ENCODE data around the gene SDCBP2. TPM values are rescaled to one million over a fixed set of nuclear protein-coding genes. Genes with fewer than 3 reads are reported as not detected.

The SDCBP2 gene
- total RNA-seq, 2 donors from 2014 or later, result 0.89 to 1.5 TPM

- Mint-ChIP-seq H3K36me3 (no peaks in the 10 kb centered on the region), H3K27me3 (no peaks in the 10 kb centered on the region), H3K27ac (no peak overlapping the region), H3K9me3 (no peaks in the 10 kb centered on the region), H3K4me3 (no peak overlapping the region), H3K4me1 (ENCODE audit: low read depth in 2 of 2) (peaks cover 0 to 6% of the 10 kb centered on the region in 2 donors)
- ATAC-seq (no peak), DNase-seq (ENCODE audit: low spot score) (no peak)
Observed at GRCh38 chr20:1283522-1284510, 45.1 kb downstream of the SDCBP2 start.

- H3K27me3 Mint-ChIP-seq, result no peaks in the 10 kb centered on the region
- peaks cover 0 to 6% of the 10 kb centered on the region in 2 donors for H3K4me1 Mint-ChIP-seq (ENCODE audit: low read depth in 2 of 2)
Observed at GRCh38 chr20:1282966-1283365, 46.0 kb downstream of the SDCBP2 start.

GRCh38 chr20:1281279-1282057 lies 47.5 kb downstream of the SDCBP2 start:
- Mint-ChIP-seq H3K36me3 (no peaks in the 10 kb centered on the region), H3K9me3 (no peaks in the 10 kb centered on the region), H3K4me3 (no peak overlapping the region), H3K27ac (no peak overlapping the region), H3K27me3 (no peaks in the 10 kb centered on the region), H3K4me1 (ENCODE audit: low read depth in 2 of 2) (no peaks in the 10 kb centered on the region)
- DNase-seq (ENCODE audit: low spot score), result no peak
- ATAC-seq, result no peak

More at GRCh38 chr20:1282966-1283365, 46.0 kb downstream of the SDCBP2 start:
- ATAC-seq (no peak), DNase-seq (ENCODE audit: low spot score) (no peak)
- H3K4me3 Mint-ChIP-seq, result no peak overlapping the region
- no peak overlapping the region for H3K27ac Mint-ChIP-seq
- no peaks in the 10 kb centered on the region for H3K36me3 Mint-ChIP-seq
- H3K9me3 Mint-ChIP-seq, result no peaks in the 10 kb centered on the region

GRCh38 chr20:1280195-1281102 lies 48.5 kb downstream of the SDCBP2 start:
- Mint-ChIP-seq H3K27ac (no peak overlapping the region), H3K36me3 (no peaks in the 10 kb centered on the region), H3K4me1 (ENCODE audit: low read depth in 2 of 2) (no peaks in the 10 kb centered on the region), H3K27me3 (no peaks in the 10 kb centered on the region), H3K9me3 (no peaks in the 10 kb centered on the region), H3K4me3 (no peak overlapping the region)
- DNase-seq (ENCODE audit: low spot score) (no peak), ATAC-seq (no peak)

- Mint-ChIP-seq H3K27me3 (no peaks in the 10 kb centered on the region), H3K4me3 (no peak overlapping the region), H3K27ac (no peak overlapping the region), H3K4me1 (ENCODE audit: low read depth in 2 of 2) (no peaks in the 10 kb centered on the region), H3K9me3 (no peaks in the 10 kb centered on the region), H3K36me3 (no peaks in the 10 kb centered on the region)
- DNase-seq (ENCODE audit: low spot score) (no peak), ATAC-seq (no peak)
Observed at GRCh38 chr20:1278993-1279392, 49.9 kb downstream of the SDCBP2 start.

GRCh38 chr20:1277529-1278322 lies 51.2 kb downstream of the SDCBP2 start:
- DNase-seq (ENCODE audit: low spot score) (no peak), ATAC-seq (no peak)
- Mint-ChIP-seq H3K9me3 (no peaks in the 10 kb centered on the region), H3K36me3 (no peaks in the 10 kb centered on the region), H3K4me1 (ENCODE audit: low read depth in 2 of 2) (no peaks in the 10 kb centered on the region), H3K27ac (no peak overlapping the region), H3K4me3 (no peak overlapping the region), H3K27me3 (no peaks in the 10 kb centered on the region)

- Mint-ChIP-seq H3K27ac (no peak overlapping the region), H3K9me3 (no peaks in the 10 kb centered on the region), H3K27me3 (no peaks in the 10 kb centered on the region), H3K4me3 (no peak overlapping the region), H3K4me1 (ENCODE audit: low read depth in 2 of 2) (no peaks in the 10 kb centered on the region), H3K36me3 (no peaks in the 10 kb centered on the region)
- ATAC-seq (peak; percentile 25 to 26), DNase-seq (ENCODE audit: low spot score) (no peak)
Observed at GRCh38 chr20:1275919-1276318, 53.0 kb downstream of the SDCBP2 start.

GRCh38 chr20:1274485-1275311 lies 54.2 kb downstream of the SDCBP2 start:
- H3K27ac Mint-ChIP-seq, result no peak overlapping the region
- no peaks in the 10 kb centered on the region for H3K36me3 Mint-ChIP-seq
- DNase-seq (ENCODE audit: low spot score), result no peak

GRCh38 chr20:1273366-1273765 lies 55.6 kb downstream of the SDCBP2 start:
- no peak for DNase-seq (ENCODE audit: low spot score)
- Mint-ChIP-seq H3K27me3 (no peaks in the 10 kb centered on the region), H3K4me1 (ENCODE audit: low read depth in 2 of 2) (peaks cover 0 to 1% of the 10 kb centered on the region in 2 donors), H3K36me3 (no peaks in the 10 kb centered on the region), H3K9me3 (no peaks in the 10 kb centered on the region), H3K4me3 (no peak overlapping the region), H3K27ac (no peak overlapping the region)
- ATAC-seq, result no peak

More at GRCh38 chr20:1274485-1275311, 54.2 kb downstream of the SDCBP2 start:
- H3K27me3 Mint-ChIP-seq, result no peaks in the 10 kb centered on the region
- ATAC-seq, result no peak
- no peaks in the 10 kb centered on the region for H3K9me3 Mint-ChIP-seq
- H3K4me3 Mint-ChIP-seq, result no peak overlapping the region
- no peaks in the 10 kb centered on the region for H3K4me1 Mint-ChIP-seq (ENCODE audit: low read depth in 2 of 2)

- Mint-ChIP-seq H3K27me3 (no peaks in the 10 kb centered on the region), H3K4me3 (no peak overlapping the region), H3K36me3 (no peaks in the 10 kb centered on the region), H3K27ac (no peak overlapping the region), H3K9me3 (no peaks in the 10 kb centered on the region), H3K4me1 (ENCODE audit: low read depth in 2 of 2) (peaks cover 2 to 4% of the 10 kb centered on the region in 2 donors)
- no peak for DNase-seq (ENCODE audit: low spot score)
- no peak for ATAC-seq
Observed at GRCh38 chr20:1272368-1273100, 56.4 kb downstream of the SDCBP2 start.

- no peaks in the 10 kb centered on the region for H3K9me3 Mint-ChIP-seq
- H3K27me3 Mint-ChIP-seq, result no peaks in the 10 kb centered on the region
- peaks cover 14 to 18% of the 10 kb centered on the region in 2 donors for H3K4me1 Mint-ChIP-seq (ENCODE audit: low read depth in 2 of 2)
- no peak overlapping the region for H3K4me3 Mint-ChIP-seq
- H3K36me3 Mint-ChIP-seq, result no peaks in the 10 kb centered on the region
- ATAC-seq (no peak), DNase-seq (ENCODE audit: low spot score) (no peak)
- no peak overlapping the region for H3K27ac Mint-ChIP-seq
Observed at GRCh38 chr20:1269850-1270249, 59.1 kb downstream of the SDCBP2 start.

Measured in natural killer cell treated with Interleukin-12 subunit alpha and Interleukin-12 subunit beta and Interleukin-15 and Interleukin-18, amount 100 ng/mL, for 72 hours (primary cell).